Muscle of leg (tissue), 16 donors: Measurements from ENCODE around the gene TRIM49B. TPM values are rescaled to one million over a fixed set of nuclear protein-coding genes. Genes with fewer than 3 reads are reported as not detected.
"Not testable (repeated sequence)": the region's sequence is repeated elsewhere in the genome, so short reads cannot be mapped to it uniquely, and the experiment has no call there.

Experiments used
- DNase-seq: peaks from one replicate; pipeline ENCODE4 v3.0.0; 2013
- H3K27ac ChIP-seq: one replicate; pipeline ENCODE4 v1.5.1; 2013; ENCODE audit warnings: mild to moderate bottlenecking, low read length, control low read depth
- H3K27me3 ChIP-seq: one replicate; pipeline ENCODE4 v1.6.1; 2013; ENCODE audit warnings: low read length; ENCODE audit not compliant: control insufficient read depth, insufficient read depth
- H3K36me3 ChIP-seq: one replicate; pipeline ENCODE4 v1.6.1; 2013; ENCODE audit warnings: low read length; ENCODE audit not compliant: control insufficient read depth, insufficient read depth
- H3K4me1 ChIP-seq: one replicate; pipeline ENCODE4 v1.6.1; 2013; ENCODE audit warnings: low read length; ENCODE audit not compliant: control insufficient read depth, insufficient read depth
- H3K4me3 ChIP-seq: one replicate; pipeline ENCODE4 v1.5.1; 2013; ENCODE audit warnings: low read length, control low read depth
- H3K9me3 ChIP-seq: replicated peaks from 2 replicates; pipeline ENCODE4 v1.6.1; 2013; ENCODE audit warnings: low read depth, low read length; ENCODE audit not compliant: control insufficient read depth
- WGBS: methylation state at CpG from one replicate; pipeline ENCODE4 v1.1.5; 2013; ENCODE audit warnings: missing lambda C conversion rate; ENCODE audit not compliant: insufficient coverage; 5-methylcytosine and 5-hydroxymethylcytosine counted together
- long read RNA-seq, 11 donors: transcript quantifications; one replicate each; lab custom pipeline, GENCODE V29; 2026
- polyA plus RNA-seq, 8 donors: library from polyadenylated mRNA; unstranded; fragments of 120-200 nt; gene quantifications; one replicate each; pipeline versions ENCODE4 v1.2.1 to v1.2.3, GENCODE V29; 2013; ENCODE audit warnings: inconsistent platforms in 1 of 8, low replicate concordance in 1 of 8; ENCODE audit not compliant: insufficient read length in 8 of 8, insufficient read depth in 1 of 8
- total RNA-seq: library from RNA; stranded (reverse); fragments of 120-200 nt; gene quantifications from one replicate; pipeline ENCODE4 v1.2.4, GENCODE V29; 2013

TRIM49B gene
- total RNA-seq, result not detected
- not detected for polyA plus RNA-seq
- long read RNA-seq, donor 1, result 0 reads
- long read RNA-seq, donor 2, result 0 reads
- long read RNA-seq, donor 3, result 0 reads
- long read RNA-seq, donor 4, result 0 reads
- long read RNA-seq, donor 5, result 0 reads
- long read RNA-seq, donor 6, result 0 reads
- long read RNA-seq, donor 7, result 0 reads
- long read RNA-seq, donor 8, result 0 reads
- long read RNA-seq, donor 9, result 0 reads
- long read RNA-seq, donor 10, result 0 reads
- long read RNA-seq, donor 11, result 0 reads

DNA sequence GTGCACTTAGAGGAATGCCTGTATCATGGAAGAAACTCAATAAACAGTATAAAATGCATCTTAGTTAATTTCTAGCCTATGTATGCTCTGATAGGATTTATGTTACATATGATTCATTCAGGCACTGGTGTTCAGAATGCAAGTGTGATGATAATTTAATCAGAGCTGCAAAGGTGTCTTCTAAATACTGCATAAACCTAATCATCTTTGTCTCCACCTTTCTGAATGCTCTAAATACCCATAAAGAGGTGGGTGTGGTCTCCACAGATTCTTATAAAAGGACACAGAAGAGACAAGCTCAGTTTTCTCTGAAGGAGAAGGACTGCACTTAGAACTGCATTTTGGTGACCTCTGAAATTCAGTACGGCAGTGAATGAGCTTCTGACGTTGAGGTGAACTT is at the start of gene TRIM49B:
TRIM49B (plus strand) TSS at position 301 of the 400 bp plus-strand sequence. CDS start 2,777 bp downstream, outside the sequence.
- H3K27ac ChIP-seq, H3K36me3 ChIP-seq, H3K9me3 ChIP-seq, H3K27me3 ChIP-seq, H3K4me1 ChIP-seq, H3K4me3 ChIP-seq, DNase-seq: not testable (repeated sequence)
- WGBS, result no CpG with 5 or more reads among the region's 2 CpGs

GRCh38 chr11:48983785-48984184 is 44.8 kb upstream of the TRIM49B start, which contains the start of gene TRIM51G:
TRIM51G (minus strand) TSS chr11:48983885; CDS start chr11:48981695, 2,190 bp downstream.
- not testable (repeated sequence) for H3K4me1 ChIP-seq, H3K9me3 ChIP-seq, H3K27ac ChIP-seq, H3K36me3 ChIP-seq, DNase-seq, H3K4me3 ChIP-seq, H3K27me3 ChIP-seq

GRCh38 chr11:49048229-49048628 is 19.6 kb downstream of the TRIM49B start:
- 67% methylated on average over 14 of the region's 28 CpGs for WGBS

DNA sequence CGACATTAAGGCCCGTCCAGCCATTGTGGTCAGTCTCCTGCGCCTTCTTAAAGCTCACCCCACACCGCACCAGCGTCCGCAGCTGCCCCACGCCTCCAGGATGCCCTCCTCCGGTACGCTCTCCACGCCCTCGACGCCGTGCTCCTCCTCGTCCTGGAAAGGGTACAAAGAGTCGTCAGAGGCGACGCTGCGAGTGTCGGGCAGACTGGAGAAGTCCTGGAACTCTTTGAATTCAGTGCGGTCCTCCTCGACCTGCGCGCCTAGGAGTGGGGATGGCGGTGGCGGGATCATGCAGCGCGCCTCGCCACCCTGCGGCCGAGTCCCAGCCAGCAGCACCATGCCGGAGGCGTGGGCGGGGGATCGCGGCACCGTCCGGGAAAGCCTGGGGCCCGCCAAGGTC is 21.2 kb downstream of the TRIM49B start:
- not testable (repeated sequence) for H3K4me3 ChIP-seq, H3K27ac ChIP-seq, H3K9me3 ChIP-seq, DNase-seq, H3K36me3 ChIP-seq, H3K4me1 ChIP-seq, H3K27me3 ChIP-seq
- 86% methylated on average over 3 of the region's 38 CpGs for WGBS

More at GRCh38 chr11:49048229-49048628, 19.6 kb downstream of the TRIM49B start:
- not testable (repeated sequence) for H3K27me3 ChIP-seq, DNase-seq, H3K4me3 ChIP-seq, H3K4me1 ChIP-seq, H3K27ac ChIP-seq, H3K9me3 ChIP-seq, H3K36me3 ChIP-seq

GRCh38 chr11:49059012-49059411 is 30.4 kb downstream of the TRIM49B start, which contains the start of gene TRIM64C:
TRIM64C (minus strand) TSS chr11:49059112; CDS start chr11:49059112, 0 bp downstream.
- H3K9me3 ChIP-seq, H3K4me3 ChIP-seq, H3K27me3 ChIP-seq, H3K4me1 ChIP-seq, H3K36me3 ChIP-seq, H3K27ac ChIP-seq, DNase-seq: not testable (repeated sequence)
- 92% methylated on average over 2 of the region's 5 CpGs for WGBS

DNA sequence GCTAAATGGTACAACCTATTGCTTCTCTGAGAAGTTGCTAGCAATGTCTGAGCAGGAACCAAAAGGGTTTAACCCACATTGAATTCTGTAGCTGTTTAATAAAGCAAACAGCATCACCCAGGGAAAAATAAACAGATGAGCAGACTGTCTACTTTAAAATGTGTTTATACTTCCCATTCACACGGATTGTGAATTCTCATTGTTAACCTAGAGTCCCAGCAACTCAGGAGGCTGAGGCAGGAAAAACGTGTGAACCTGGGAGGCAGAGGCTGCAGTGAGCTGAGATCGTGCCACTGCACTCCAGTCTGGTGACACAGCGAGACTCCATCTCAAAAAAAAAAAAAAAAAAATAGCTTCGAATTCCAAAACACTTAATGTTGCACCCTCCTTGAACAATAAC is 41.3 kb downstream of the TRIM49B start:
- H3K36me3 ChIP-seq, H3K4me3 ChIP-seq, H3K27me3 ChIP-seq, DNase-seq, H3K4me1 ChIP-seq, H3K9me3 ChIP-seq, H3K27ac ChIP-seq: not testable (repeated sequence)
- WGBS, result 80% methylated on average over 1 of the region's 5 CpGs

Other genes starting within 250 kb of the TRIM49B start
- not detected for gene TRIM51G, start 44.9 kb upstream of the TRIM49B start, total RNA-seq
- gene TRIM51G, start 44.9 kb upstream of the TRIM49B start, polyA plus RNA-seq, result not detected
- not detected for gene TRIM64C, start 30.3 kb downstream of the TRIM49B start, total RNA-seq
- not detected for gene TRIM64C, start 30.3 kb downstream of the TRIM49B start, polyA plus RNA-seq
- gene FOLH1, start 179.8 kb downstream of the TRIM49B start, total RNA-seq, result 1.3 TPM
- gene FOLH1, start 179.8 kb downstream of the TRIM49B start, polyA plus RNA-seq, result 10 to 100 TPM in 1 of 8 donors, 1 to 10 TPM in 7; 1.7 to 26.4 (median 2.7) TPM